ENCODE results near the gene DPYSL3. TPM values are rescaled to one million over a fixed set of nuclear protein-coding genes. Genes with fewer than 3 reads are reported as not detected.

Gene DPYSL3
- total RNA-seq, 2 donors from 2014 or later: 6.5 to 10.5 TPM

DNA sequence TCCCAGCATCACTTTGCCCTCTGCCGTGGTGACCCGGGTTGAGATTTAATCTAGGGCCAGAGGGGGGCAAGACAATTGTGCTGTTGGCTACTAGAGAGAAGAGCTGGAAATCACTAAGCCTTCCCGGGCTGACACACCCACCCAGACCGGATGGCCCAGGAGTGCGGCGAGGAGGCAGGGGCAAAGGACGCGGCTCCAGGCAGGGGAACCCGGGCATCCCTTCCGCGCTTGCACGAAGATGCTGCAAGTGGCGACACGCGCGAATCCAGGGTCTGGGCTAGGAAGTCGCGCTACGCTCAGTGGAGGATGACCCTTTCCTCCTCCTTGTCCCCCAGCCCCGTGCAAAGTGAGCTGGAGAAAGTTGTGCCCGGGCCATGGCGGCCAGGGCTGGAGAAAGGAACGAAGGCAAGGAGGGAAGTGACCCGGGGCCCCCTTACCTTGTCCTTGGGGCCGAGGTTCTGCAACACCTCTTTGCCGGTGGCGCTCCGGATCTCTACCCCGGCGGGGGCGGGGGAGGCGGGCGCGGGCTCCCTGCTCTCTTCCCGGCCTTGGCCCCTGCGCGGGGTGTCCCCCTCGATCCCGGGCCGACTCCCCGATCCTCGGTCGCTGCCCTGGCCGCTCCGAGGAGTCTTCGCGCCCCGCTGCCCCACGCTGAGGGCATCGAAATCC lies 693 bp downstream of the DPYSL3 start:
- H3K4me3 ChIP-seq: peak overlapping the region in 1 of 2 donors; percentile 21
- H3K27ac ChIP-seq: no peak overlapping the region
- WGBS, 2 donors: 3 to 8% methylated on average over 15 to 50 of the region's 50 CpGs
- intact Hi-C loops (cut with DNase I): no loop called here
- no peaks in the 10 kb centered on the region for H3K27me3 ChIP-seq
- ATAC-seq (peak; percentile 16), DNase-seq (peak in 1 of 4 donors; percentile 11)
- H3K36me3 ChIP-seq (replicated peaks in 1 of 2; ENCODE audit: insufficient read depth in 1 of 2, low read depth in 2 of 2): no peaks in the 10 kb centered on the region
- H3K4me1 ChIP-seq: peaks cover 16% of the 10 kb centered on the region
- no peaks in the 10 kb centered on the region for H3K9me3 ChIP-seq
- TF ChIP-seq, protein P1, sequence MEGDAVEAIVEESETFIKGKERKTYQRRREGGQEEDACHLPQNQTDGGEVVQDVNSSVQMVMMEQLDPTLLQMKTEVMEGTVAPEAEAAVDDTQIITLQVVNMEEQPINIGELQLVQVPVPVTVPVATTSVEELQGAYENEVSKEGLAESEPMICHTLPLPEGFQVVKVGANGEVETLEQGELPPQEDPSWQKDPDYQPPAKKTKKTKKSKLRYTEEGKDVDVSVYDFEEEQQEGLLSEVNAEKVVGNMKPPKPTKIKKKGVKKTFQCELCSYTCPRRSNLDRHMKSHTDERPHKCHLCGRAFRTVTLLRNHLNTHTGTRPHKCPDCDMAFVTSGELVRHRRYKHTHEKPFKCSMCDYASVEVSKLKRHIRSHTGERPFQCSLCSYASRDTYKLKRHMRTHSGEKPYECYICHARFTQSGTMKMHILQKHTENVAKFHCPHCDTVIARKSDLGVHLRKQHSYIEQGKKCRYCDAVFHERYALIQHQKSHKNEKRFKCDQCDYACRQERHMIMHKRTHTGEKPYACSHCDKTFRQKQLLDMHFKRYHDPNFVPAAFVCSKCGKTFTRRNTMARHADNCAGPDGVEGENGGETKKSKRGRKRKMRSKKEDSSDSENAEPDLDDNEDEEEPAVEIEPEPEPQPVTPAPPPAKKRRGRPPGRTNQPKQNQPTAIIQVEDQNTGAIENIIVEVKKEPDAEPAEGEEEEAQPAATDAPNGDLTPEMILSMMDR (IDR thresholded peaks at IDR 0.05): no peak
- no peak for TF ChIP-seq POLR2A (IDR thresholded peaks at IDR 0.05)

DNA sequence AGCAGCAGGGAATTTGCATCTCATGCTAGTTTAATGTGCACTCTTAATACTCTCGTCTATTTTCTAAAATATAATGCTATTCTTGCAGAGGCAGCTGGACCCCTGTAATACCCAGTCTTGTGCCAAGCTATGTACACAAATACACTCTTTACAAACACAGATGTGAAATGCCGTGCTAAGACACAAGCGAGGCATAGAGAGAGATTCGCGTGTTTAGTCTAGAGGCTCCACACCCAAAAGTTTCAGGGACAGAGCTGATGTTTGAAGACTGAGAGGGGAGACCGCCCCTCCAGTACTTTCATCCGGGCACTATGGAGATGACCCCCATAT lies 1.2 kb downstream of the DPYSL3 start:
- H3K4me3 ChIP-seq: no peak overlapping the region
- WGBS, 2 donors: 28% methylated on average over 7 of the region's 7 CpGs
- ATAC-seq (no peak), DNase-seq (no peak)
- no peaks in the 10 kb centered on the region for H3K9me3 ChIP-seq
- TF ChIP-seq, protein P1 (IDR thresholded peaks at IDR 0.05): no peak
- TF ChIP-seq POLR2A (IDR thresholded peaks at IDR 0.05): no peak
- H3K27me3 ChIP-seq: no peaks in the 10 kb centered on the region
- no peaks in the 10 kb centered on the region for H3K36me3 ChIP-seq (replicated peaks in 1 of 2; ENCODE audit: insufficient read depth in 1 of 2, low read depth in 2 of 2)
- no peak overlapping the region for H3K27ac ChIP-seq
- peaks cover 19% of the 10 kb centered on the region for H3K4me1 ChIP-seq
- intact Hi-C loops (cut with DNase I): no loop called here

DNA sequence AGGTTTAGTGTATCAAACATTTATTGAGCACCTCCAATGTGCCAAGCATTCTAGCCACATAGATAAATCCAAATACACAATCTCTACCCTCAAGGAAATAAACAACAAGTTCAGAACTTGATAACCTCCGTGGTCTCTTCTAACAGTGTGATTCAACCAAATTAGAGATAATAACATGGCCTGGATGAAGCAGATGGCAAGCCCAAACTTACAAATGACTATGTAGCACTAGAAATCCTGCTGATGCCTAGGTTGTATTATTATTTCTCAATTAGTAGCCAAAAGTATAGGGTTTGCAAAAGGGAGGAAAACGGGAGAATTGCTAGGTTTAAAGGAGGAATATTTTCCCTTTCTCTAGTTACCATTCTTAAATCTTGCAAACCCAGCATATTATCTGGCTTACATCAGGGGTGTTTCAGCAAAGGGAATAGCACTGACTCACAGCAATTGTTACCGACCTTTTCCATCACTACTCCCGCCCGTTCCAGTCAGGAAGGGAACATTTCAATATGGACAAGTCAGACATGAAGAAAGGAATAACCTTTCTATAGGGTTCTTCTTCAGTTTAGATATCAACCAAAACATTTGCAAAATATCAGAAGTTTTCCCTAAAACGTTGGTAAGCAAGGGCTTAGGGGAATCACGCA lies 2.3 kb downstream of the DPYSL3 start:
- DNase-seq (peak in 1 of 4 donors; percentile 3), ATAC-seq (no peak)
- Histone ChIP-seq H3K4me3 (no peak overlapping the region), H3K36me3 (replicated peaks in 1 of 2; ENCODE audit: insufficient read depth in 1 of 2, low read depth in 2 of 2) (no peaks in the 10 kb centered on the region), H3K4me1 (peaks cover 19% of the 10 kb centered on the region), H3K9me3 (no peaks in the 10 kb centered on the region), H3K27me3 (no peaks in the 10 kb centered on the region), H3K27ac (no peak overlapping the region)
- intact Hi-C loops (cut with DNase I): no loop called here
- 60 to 66% methylated on average over 7 of the region's 7 CpGs for WGBS, 2 donors
- TF ChIP-seq POLR2A (IDR thresholded peaks at IDR 0.05): no peak
- TF ChIP-seq, protein P1 (IDR thresholded peaks at IDR 0.05): no peak

DNA sequence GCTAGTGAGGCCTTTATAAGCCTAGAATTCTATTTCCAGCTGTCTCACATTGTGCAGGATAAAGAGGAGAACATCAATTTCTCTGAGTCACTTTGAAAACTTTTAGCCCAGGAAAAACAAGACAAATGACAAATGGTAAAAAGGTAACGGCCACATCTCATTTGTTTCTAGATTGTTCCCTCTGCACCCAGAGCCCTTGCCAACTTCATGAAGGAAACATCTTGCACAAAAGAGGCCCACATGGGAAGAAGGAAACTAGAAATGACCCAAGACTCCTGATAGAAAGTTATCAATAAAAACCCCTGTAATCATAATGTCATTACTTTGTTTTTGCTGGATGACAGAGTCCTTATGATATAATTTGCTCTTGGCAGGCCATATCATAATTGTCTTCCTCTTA lies 5.3 kb downstream of the DPYSL3 start:
- no peak for TF ChIP-seq POLR2A (IDR thresholded peaks at IDR 0.05)
- TF ChIP-seq, protein P1 (IDR thresholded peaks at IDR 0.05): no peak
- intact Hi-C loops (cut with DNase I): no loop called here
- no peak overlapping the region for H3K27ac ChIP-seq
- H3K9me3 ChIP-seq: no peaks in the 10 kb centered on the region
- WGBS, 2 donors: 50 to 56% methylated on average over 1 of the region's 1 CpG
- no peaks in the 10 kb centered on the region for H3K27me3 ChIP-seq
- ATAC-seq: no peak
- peaks cover 11% of the 10 kb centered on the region for H3K4me1 ChIP-seq
- DNase-seq: no peak
- no peak overlapping the region for H3K4me3 ChIP-seq
- H3K36me3 ChIP-seq (replicated peaks in 1 of 2; ENCODE audit: insufficient read depth in 1 of 2, low read depth in 2 of 2): no peaks in the 10 kb centered on the region

DNA sequence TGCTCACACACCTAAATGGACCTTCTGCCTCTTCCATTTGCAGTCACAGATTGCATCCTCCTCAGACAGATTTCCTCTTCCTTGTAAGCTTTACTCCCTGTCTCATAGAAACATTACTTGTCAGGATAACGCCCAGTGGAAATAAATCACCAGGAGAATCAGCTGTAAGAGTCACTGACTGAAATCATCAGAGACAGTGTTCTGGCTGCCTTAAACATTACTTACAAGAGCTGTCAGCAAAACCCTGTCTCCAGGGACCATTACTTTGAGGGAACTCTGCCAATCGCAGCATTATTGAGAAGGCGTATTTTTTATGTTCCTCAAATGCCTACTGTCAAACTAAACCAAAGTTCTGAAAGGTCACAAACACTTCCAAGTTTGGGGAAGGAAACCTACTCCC lies 5.9 kb downstream of the DPYSL3 start:
- intact Hi-C loops (cut with DNase I): no loop called here
- 61 to 74% methylated on average over 3 of the region's 3 CpGs for WGBS, 2 donors
- DNase-seq (no peak), ATAC-seq (no peak)
- Histone ChIP-seq H3K4me3 (no peak overlapping the region), H3K9me3 (no peaks in the 10 kb centered on the region), H3K27ac (no peak overlapping the region), H3K36me3 (replicated peaks in 1 of 2; ENCODE audit: insufficient read depth in 1 of 2, low read depth in 2 of 2) (no peaks in the 10 kb centered on the region), H3K27me3 (no peaks in the 10 kb centered on the region), H3K4me1 (peaks cover 6% of the 10 kb centered on the region)
- no peak for TF ChIP-seq POLR2A (IDR thresholded peaks at IDR 0.05)
- TF ChIP-seq, protein P1 (IDR thresholded peaks at IDR 0.05): no peak

Measured in body of pancreas (tissue), 4 donors.